Neural progenitor cell (in vitro differentiated cells): ENCODE measurements around the gene NUP214. TPM values are rescaled to one million over a fixed set of nuclear protein-coding genes. Genes with fewer than 3 reads are reported as not detected.

ENCODE experiments used
- DNase-seq: peaks from one replicate; pipeline ENCODE4 v3.0.0-alpha.2; 2016; ENCODE audit warnings: low spot score
- H2AFZ ChIP-seq: fragments of 200-600 bp; sonication (generic); replicated peaks from 2 replicates; pipeline ENCODE4 v1.6.1; 2016; ENCODE audit warnings: antibody characterized with exemption
- H3F3A ChIP-seq: fragments of 200-600 bp; sonication (generic); 2 replicates; pipeline ENCODE4 v1.6.1; 2016; ENCODE audit warnings: antibody characterized with exemption, low read depth
- H3K27ac ChIP-seq: fragments of 200-600 bp; sonication (generic); 2 replicates; pipeline ENCODE4 v1.5.1; 2016; ENCODE audit warnings: mild to moderate bottlenecking
- H3K27me3 ChIP-seq: fragments of 200-600 bp; sonication (generic); 2 replicates; pipeline ENCODE4 v1.6.1; 2016; ENCODE audit warnings: mild to moderate bottlenecking, moderate library complexity
- H3K36me3 ChIP-seq: fragments of 200-600 bp; sonication (generic); 2 replicates; pipeline ENCODE4 v1.5.1; 2016
- H3K4me1 ChIP-seq: fragments of 200-600 bp; sonication (generic); 2 replicates; pipeline ENCODE4 v1.6.1; 2016; ENCODE audit warnings: mixed run types
- H3K4me2 ChIP-seq: fragments of 200-600 bp; sonication (generic); 2 replicates; pipeline ENCODE4 v1.6.1; 2016
- H3K4me3 ChIP-seq: fragments of 200-600 bp; sonication (generic); 2 replicates; pipeline ENCODE4 v1.5.1; 2016
- H3K79me2 ChIP-seq: fragments of 200-600 bp; sonication (generic); 2 replicates; pipeline ENCODE4 v1.6.1; 2016; ENCODE audit warnings: low read depth
- H3K9ac ChIP-seq: fragments of 200-600 bp; sonication (generic); 2 replicates; pipeline ENCODE4 v1.6.1; 2016
- H3K9me3 ChIP-seq: fragments of 200-600 bp; sonication (generic); 2 replicates; pipeline ENCODE4 v1.5.1; 2016; ENCODE audit warnings: low read depth
- H4K20me1 ChIP-seq: fragments of 200-600 bp; sonication (generic); 2 replicates; pipeline ENCODE4 v1.6.1; 2016; ENCODE audit warnings: low read depth
- H3K27ac Mint-ChIP-seq: 3 replicates; pipeline ENCODE4 v1.8.0; 2021; ENCODE audit warnings: mixed read lengths
- H3K27me3 Mint-ChIP-seq: 2 replicates; pipeline ENCODE4 v1.8.0; 2022; ENCODE audit warnings: low read depth, mild to moderate bottlenecking, inconsistent platforms, moderate library complexity, mixed read lengths; ENCODE audit not compliant: insufficient read depth
- H3K36me3 Mint-ChIP-seq: 3 replicates; pipeline ENCODE4 v1.8.0; 2021; ENCODE audit warnings: mixed read lengths
- H3K4me1 Mint-ChIP-seq: 3 replicates; pipeline ENCODE4 v1.8.0; 2021; ENCODE audit warnings: mixed read lengths
- H3K4me3 Mint-ChIP-seq: 3 replicates; pipeline ENCODE4 v1.8.0; 2021; ENCODE audit warnings: mild to moderate bottlenecking, moderate library complexity, mixed read lengths
- H3K9me3 Mint-ChIP-seq: 3 replicates; pipeline ENCODE4 v1.8.0; 2020; ENCODE audit warnings: mixed read lengths
- EZH2 ChIP-seq: fragments of 200-600 bp; sonication (generic); IDR thresholded peaks from 2 replicates; pipeline ENCODE4 v1.6.1; 2017; ENCODE audit warnings: antibody characterized with exemption, mild to moderate bottlenecking, moderate library complexity
- EZH2phosphoT487 ChIP-seq: fragments of 200-600 bp; sonication (generic); IDR thresholded peaks from 2 replicates; pipeline ENCODE4 v1.6.1; 2017; ENCODE audit warnings: antibody characterized with exemption
- total RNA-seq: library from RNA; depleted of rRNA; stranded (reverse); fragments of >200 nt; gene quantifications from 2 replicates; pipeline ENCODE4 v1.2.3, GENCODE V29; 2015; ENCODE audit warnings: low replicate concordance
- TF ChIP-seq, protein P1 (sequence below): fragments of 200-600 bp; sonication (generic); IDR thresholded peaks from 2 replicates; pipeline ENCODE4 v1.5.1; 2017; ENCODE audit warnings: antibody characterized with exemption, mild to moderate bottlenecking

Gene NUP214
- total RNA-seq, 1 donor from 2014 or later, result 37.6 TPM

DNA sequence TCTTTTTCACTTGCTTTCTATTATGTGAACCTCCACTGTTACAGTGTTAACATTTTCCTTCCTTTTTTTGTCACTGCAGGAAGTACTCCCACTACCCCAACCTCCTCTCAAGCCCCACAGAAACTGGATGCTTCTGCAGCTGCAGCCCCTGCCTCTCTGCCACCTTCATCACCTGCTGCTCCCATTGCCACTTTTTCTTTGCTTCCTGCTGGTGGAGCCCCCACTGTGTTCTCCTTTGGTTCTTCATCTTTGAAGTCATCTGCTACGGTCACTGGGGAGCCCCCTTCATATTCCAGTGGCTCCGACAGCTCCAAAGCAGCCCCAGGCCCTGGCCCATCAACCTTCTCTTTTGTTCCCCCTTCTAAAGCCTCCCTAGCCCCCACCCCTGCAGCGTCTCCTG, 18.8 kb downstream of the NUP214 start:
- Mint-ChIP-seq H3K9me3 (no peaks in the 10 kb centered on the region), H3K27ac (no peak overlapping the region), H3K4me3 (no peak overlapping the region), H3K36me3 (peaks cover 22% of the 10 kb centered on the region), H3K27me3 (no peaks in the 10 kb centered on the region), H3K4me1 (peaks cover 4% of the 10 kb centered on the region)
- Histone ChIP-seq H3K27ac (peak overlapping the region; percentile 68), H3K9ac (no peak overlapping the region), H2AFZ (no peak overlapping the region), H3K9me3 (no peaks in the 10 kb centered on the region), H3K27me3 (no peaks in the 10 kb centered on the region), H3K79me2 (no peaks in the 10 kb centered on the region), H3K4me1 (peaks cover 8% of the 10 kb centered on the region), H4K20me1 (no peaks in the 10 kb centered on the region), H3K36me3 (peaks cover 7% of the 10 kb centered on the region), H3K4me3 (no peak overlapping the region), H3K4me2 (no peak overlapping the region), H3F3A (peaks cover 13% of the 10 kb centered on the region)
- peak; percentile 5 for DNase-seq
- TF ChIP-seq EZH2phosphoT487, result no peak

DNA sequence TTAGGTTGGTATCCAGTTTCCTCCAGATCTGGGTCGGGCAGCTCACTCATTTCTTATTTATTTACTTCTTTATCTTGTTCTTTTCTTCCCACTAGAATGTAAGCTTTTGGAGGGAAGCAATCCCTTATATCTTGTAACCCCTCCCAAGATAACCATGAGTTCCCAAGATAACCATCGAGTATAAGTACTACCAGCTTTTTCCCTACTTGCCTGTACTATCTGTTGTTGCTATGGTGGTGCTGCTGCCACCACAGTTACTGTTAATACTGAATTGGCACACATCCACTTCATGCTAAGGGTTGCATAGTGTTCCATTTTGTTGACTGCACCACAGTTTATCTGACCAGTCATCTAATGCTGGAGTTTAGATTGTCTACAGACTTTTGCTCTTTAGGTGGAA, 19.9 kb downstream of the NUP214 start:
- Histone ChIP-seq H3K9me3 (no peaks in the 10 kb centered on the region), H3K4me1 (peaks cover 8% of the 10 kb centered on the region), H3K4me2 (no peak overlapping the region), H3K36me3 (peaks cover 9% of the 10 kb centered on the region), H4K20me1 (no peaks in the 10 kb centered on the region), H3K79me2 (no peaks in the 10 kb centered on the region), H3K4me3 (no peak overlapping the region), H2AFZ (no peak overlapping the region), H3K9ac (no peak overlapping the region), H3F3A (peaks cover 13% of the 10 kb centered on the region), H3K27me3 (no peaks in the 10 kb centered on the region), H3K27ac (no peak overlapping the region)
- Mint-ChIP-seq H3K36me3 (peaks cover 17% of the 10 kb centered on the region), H3K9me3 (no peaks in the 10 kb centered on the region), H3K4me1 (peaks cover 4% of the 10 kb centered on the region), H3K4me3 (no peak overlapping the region), H3K27ac (no peak overlapping the region), H3K27me3 (no peaks in the 10 kb centered on the region)
- TF ChIP-seq, protein P1, sequence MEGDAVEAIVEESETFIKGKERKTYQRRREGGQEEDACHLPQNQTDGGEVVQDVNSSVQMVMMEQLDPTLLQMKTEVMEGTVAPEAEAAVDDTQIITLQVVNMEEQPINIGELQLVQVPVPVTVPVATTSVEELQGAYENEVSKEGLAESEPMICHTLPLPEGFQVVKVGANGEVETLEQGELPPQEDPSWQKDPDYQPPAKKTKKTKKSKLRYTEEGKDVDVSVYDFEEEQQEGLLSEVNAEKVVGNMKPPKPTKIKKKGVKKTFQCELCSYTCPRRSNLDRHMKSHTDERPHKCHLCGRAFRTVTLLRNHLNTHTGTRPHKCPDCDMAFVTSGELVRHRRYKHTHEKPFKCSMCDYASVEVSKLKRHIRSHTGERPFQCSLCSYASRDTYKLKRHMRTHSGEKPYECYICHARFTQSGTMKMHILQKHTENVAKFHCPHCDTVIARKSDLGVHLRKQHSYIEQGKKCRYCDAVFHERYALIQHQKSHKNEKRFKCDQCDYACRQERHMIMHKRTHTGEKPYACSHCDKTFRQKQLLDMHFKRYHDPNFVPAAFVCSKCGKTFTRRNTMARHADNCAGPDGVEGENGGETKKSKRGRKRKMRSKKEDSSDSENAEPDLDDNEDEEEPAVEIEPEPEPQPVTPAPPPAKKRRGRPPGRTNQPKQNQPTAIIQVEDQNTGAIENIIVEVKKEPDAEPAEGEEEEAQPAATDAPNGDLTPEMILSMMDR, result no peak
- TF ChIP-seq EZH2 (no peak), EZH2phosphoT487 (no peak)
- DNase-seq, result no peak

DNA sequence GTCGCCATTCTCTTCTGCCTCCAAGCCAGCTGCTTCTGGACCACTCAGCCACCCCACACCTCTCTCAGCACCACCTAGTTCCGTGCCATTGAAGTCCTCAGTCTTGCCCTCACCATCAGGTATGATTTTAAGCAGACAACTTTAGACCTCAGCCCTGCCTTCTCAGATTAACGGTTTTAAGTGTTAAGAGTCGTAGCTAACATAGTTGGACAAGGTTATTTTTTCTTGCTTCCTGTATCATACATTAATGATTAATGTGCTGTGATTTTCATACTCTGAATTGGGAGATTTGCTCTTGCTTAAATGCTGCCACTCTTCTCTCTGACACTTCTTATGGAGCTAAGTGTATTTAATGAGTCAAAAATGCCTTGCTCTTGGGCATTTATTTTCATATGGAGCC, 20.8 kb downstream of the NUP214 start:
- H2AFZ ChIP-seq, result no peak overlapping the region
- peaks cover 13% of the 10 kb centered on the region for H3F3A ChIP-seq
- H3K4me1 ChIP-seq, result peaks cover 8% of the 10 kb centered on the region
- Mint-ChIP-seq H3K36me3 (peaks cover 13% of the 10 kb centered on the region), H3K27me3 (no peaks in the 10 kb centered on the region), H3K9me3 (no peaks in the 10 kb centered on the region), H3K4me1 (peaks cover 4% of the 10 kb centered on the region), H3K4me3 (no peak overlapping the region), H3K27ac (no peak overlapping the region)
- no peak overlapping the region for H3K4me2 ChIP-seq
- DNase-seq, result no peak
- TF ChIP-seq EZH2 (no peak), EZH2phosphoT487 (no peak)
- TF ChIP-seq, protein P1, result no peak
- no peaks in the 10 kb centered on the region for H4K20me1 ChIP-seq
- no peak overlapping the region for H3K27ac ChIP-seq
- no peak overlapping the region for H3K9ac ChIP-seq
- H3K4me3 ChIP-seq, result no peak overlapping the region
- H3K27me3 ChIP-seq, result no peaks in the 10 kb centered on the region
- no peaks in the 10 kb centered on the region for H3K79me2 ChIP-seq
- peaks cover 16% of the 10 kb centered on the region for H3K36me3 ChIP-seq
- H3K9me3 ChIP-seq, result no peaks in the 10 kb centered on the region

GRCh38 chr9:131148276-131148675, 22.9 kb downstream of the NUP214 start:
- Histone ChIP-seq H3K4me1 (peaks cover 8% of the 10 kb centered on the region), H3K36me3 (peaks cover 30% of the 10 kb centered on the region), H4K20me1 (no peaks in the 10 kb centered on the region), H3K27me3 (no peaks in the 10 kb centered on the region), H3K9me3 (no peaks in the 10 kb centered on the region), H3F3A (peaks cover 13% of the 10 kb centered on the region), H3K4me2 (no peak overlapping the region), H2AFZ (no peak overlapping the region), H3K4me3 (no peak overlapping the region), H3K27ac (no peak overlapping the region), H3K79me2 (no peaks in the 10 kb centered on the region), H3K9ac (no peak overlapping the region)
- Mint-ChIP-seq H3K27me3 (no peaks in the 10 kb centered on the region), H3K4me3 (no peak overlapping the region), H3K36me3 (peaks cover 14% of the 10 kb centered on the region), H3K4me1 (peaks cover 4% of the 10 kb centered on the region), H3K27ac (no peak overlapping the region), H3K9me3 (no peaks in the 10 kb centered on the region)
- TF ChIP-seq EZH2, result no peak
- TF ChIP-seq, protein P1, result no peak
- no peak for TF ChIP-seq EZH2phosphoT487
- no peak for DNase-seq
